22Rv1 (cell line): ENCODE results near the gene DIAPH2.

ENCODE experiments used
- CTCF ChIP-seq: fragments of 450-650 bp; IDR thresholded peaks from 2 replicates; pipeline ENCODE4 v1.5.1; 2017; ENCODE audit warnings: mild to moderate bottlenecking
- ZFX ChIP-seq: fragments of 450-650 bp; IDR thresholded peaks from 2 replicates; pipeline ENCODE4 v1.6.1; 2017; ENCODE audit warnings: antibody characterized with exemption, borderline replicate concordance

- TF ChIP-seq CTCF (no peak), ZFX (no peak)
Measured at GRCh38 chrX:97050392-97050791, 365.8 kb downstream of the DIAPH2 start.
